GM23338 (cell line): ENCODE results near the gene CCL23. TPM values are rescaled to one million over a fixed set of nuclear protein-coding genes. Genes with fewer than 3 reads are reported as not detected.

ENCODE experiments used
- ATAC-seq: fragments of 200-7000 bp; cut with Tn5 transposase; 3 replicates; pipeline ENCODE4 v1.9.1; 2020
- DNase-seq: peaks from one replicate; pipeline ENCODE4 v3.0.0-alpha.2; 2015; ENCODE audit warnings: low spot score
- H2AFZ ChIP-seq: fragments of 200-600 bp; sonication (generic); 2 replicates; pipeline ENCODE4 v1.8.0; 2016; ENCODE audit warnings: antibody characterized with exemption, mild to moderate bottlenecking, moderate library complexity
- H3F3A ChIP-seq: fragments of 200-600 bp; sonication (generic); replicated peaks from 2 replicates; pipeline ENCODE4 v1.8.0; 2017; ENCODE audit warnings: antibody characterized with exemption, mixed run types, low read depth
- H3K27ac ChIP-seq: fragments of 200-600 bp; sonication (generic); 2 replicates; pipeline ENCODE4 v1.6.1; 2016; ENCODE audit warnings: low read depth
- H3K27me3 ChIP-seq: fragments of 200-600 bp; sonication (generic); 2 replicates; pipeline ENCODE4 v1.8.0; 2016; ENCODE audit warnings: mild to moderate bottlenecking, mixed run types, moderate library complexity; ENCODE audit not compliant: insufficient read depth
- H3K36me3 ChIP-seq: fragments of 200-600 bp; sonication (generic); 2 replicates; pipeline ENCODE4 v1.8.0; 2016; ENCODE audit warnings: mild to moderate bottlenecking; ENCODE audit not compliant: insufficient read depth
- H3K4me1 ChIP-seq: fragments of 200-600 bp; sonication (generic); 2 replicates; pipeline ENCODE4 v1.8.0; 2016; ENCODE audit warnings: mild to moderate bottlenecking, moderate library complexity; ENCODE audit not compliant: insufficient read depth
- H3K4me2 ChIP-seq: fragments of 200-600 bp; sonication (generic); 2 replicates; pipeline ENCODE4 v1.7.1; 2017; ENCODE audit warnings: mixed run types
- H3K4me3 ChIP-seq: fragments of 200-600 bp; sonication (generic); 2 replicates; pipeline ENCODE4 v1.6.1; 2016; ENCODE audit warnings: mixed run types
- H3K79me2 ChIP-seq: fragments of 200-600 bp; sonication (generic); replicated peaks from 2 replicates; pipeline ENCODE4 v1.8.0; 2017; ENCODE audit warnings: mild to moderate bottlenecking; ENCODE audit not compliant: insufficient read depth
- H3K9me2 ChIP-seq: fragments of 200-600 bp; sonication (generic); 2 replicates; pipeline ENCODE4 v1.8.0; 2017; ENCODE audit not compliant: insufficient read depth
- H4K20me1 ChIP-seq: fragments of 200-600 bp; sonication (generic); replicated peaks from 2 replicates; pipeline ENCODE4 v1.8.0; 2017; ENCODE audit warnings: mild to moderate bottlenecking; ENCODE audit not compliant: insufficient read depth
- H3K27ac Mint-ChIP-seq: 2 replicates; pipeline ENCODE4 v1.8.0; 2020; ENCODE audit warnings: inconsistent platforms, mild to moderate bottlenecking, moderate library complexity, mixed read lengths
- H3K27me3 Mint-ChIP-seq: 3 replicates; pipeline ENCODE4 v1.8.0; 2022; ENCODE audit warnings: low read depth, mild to moderate bottlenecking, moderate library complexity, mixed read lengths, inconsistent platforms; ENCODE audit not compliant: insufficient read depth, poor library complexity
- H3K36me3 Mint-ChIP-seq: 3 replicates; pipeline ENCODE4 v1.8.0; 2021; ENCODE audit warnings: low read depth, mild to moderate bottlenecking, inconsistent platforms, moderate library complexity, mixed read lengths
- H3K4me1 Mint-ChIP-seq: 3 replicates; pipeline ENCODE4 v1.8.0; 2020; ENCODE audit warnings: mild to moderate bottlenecking, inconsistent platforms, mixed read lengths
- H3K4me3 Mint-ChIP-seq: 3 replicates; pipeline ENCODE4 v1.8.0; 2021; ENCODE audit warnings: moderate library complexity, mild to moderate bottlenecking, inconsistent platforms, mixed read lengths
- H3K9me3 Mint-ChIP-seq: 3 replicates; pipeline ENCODE4 v1.8.0; 2020; ENCODE audit warnings: moderate library complexity, mild to moderate bottlenecking, inconsistent platforms, mixed read lengths
- CREB1 ChIP-seq: fragments of 250-450 bp; sonication (Bioruptor Pico); IDR thresholded peaks from 2 replicates; pipeline ENCODE4 v1.5.0; 2020; ENCODE audit warnings: low read depth, mild to moderate bottlenecking, moderate library complexity
- CTCF ChIP-seq, 2 experiments: fragments of 200-600 bp in 1 of 2; sonication (generic) in 1 of 2; conservative IDR thresholded peaks; 2 replicates each; pipeline versions ENCODE4 v1.5.1 to v1.6.1; 2016 to 2017; ENCODE audit warnings: antibody characterized with exemption in 2 of 2, low read depth in 2 of 2, mild to moderate bottlenecking in 2 of 2, moderate library complexity in 1 of 2
- ETS1 ChIP-seq: IDR thresholded peaks from 2 replicates; pipeline ENCODE4 v1.6.1; 2016; ENCODE audit warnings: antibody characterized with exemption
- EZH2 ChIP-seq: fragments of 200-600 bp; sonication (generic); IDR thresholded peaks from one replicate; pipeline ENCODE4 v1.8.0; 2017; ENCODE audit warnings: antibody characterized with exemption, mild to moderate bottlenecking, low read depth; ENCODE audit not compliant: unreplicated experiment
- EZH2phosphoT487 ChIP-seq: fragments of 200-600 bp; sonication (generic); IDR thresholded peaks from one replicate; pipeline ENCODE4 v1.8.1; 2018; ENCODE audit warnings: antibody characterized with exemption; ENCODE audit not compliant: unreplicated experiment
- JUNB ChIP-seq: IDR thresholded peaks from one replicate; pipeline ENCODE4 v1.6.1; 2016; ENCODE audit warnings: antibody characterized with exemption; ENCODE audit not compliant: unreplicated experiment
- NANOG ChIP-seq: IDR thresholded peaks from 2 replicates; pipeline ENCODE4 v1.6.1; 2016; ENCODE audit warnings: antibody characterized with exemption, borderline replicate concordance
- POLR2AphosphoS5 ChIP-seq: IDR thresholded peaks from 2 replicates; pipeline ENCODE4 v1.6.1; 2016; ENCODE audit warnings: antibody characterized with exemption, low read depth
- REST ChIP-seq: IDR thresholded peaks from one replicate; pipeline ENCODE4 v1.6.1; 2018; ENCODE audit warnings: antibody characterized with exemption; ENCODE audit not compliant: unreplicated experiment
- STAT1 ChIP-seq: IDR thresholded peaks from one replicate; pipeline ENCODE4 v1.6.1; 2016; ENCODE audit warnings: antibody characterized with exemption; ENCODE audit not compliant: unreplicated experiment
- ZNF114 ChIP-seq: fragments of 250-450 bp; sonication (Bioruptor Pico); IDR thresholded peaks from 2 replicates; pipeline ENCODE4 v1.5.0; 2020; ENCODE audit warnings: mild to moderate bottlenecking, moderate library complexity
- ZNF331 ChIP-seq: fragments of 250-450 bp; sonication (Bioruptor Pico); IDR thresholded peaks from 2 replicates; pipeline ENCODE4 v1.5.0; 2020; ENCODE audit warnings: low read depth, mild to moderate bottlenecking, moderate library complexity
- ZNF462 ChIP-seq: fragments of 250-450 bp; sonication (Bioruptor Pico); IDR thresholded peaks from 2 replicates; pipeline ENCODE4 v1.5.0; 2020; ENCODE audit warnings: mild to moderate bottlenecking, moderate library complexity
- polyA plus RNA-seq: library from polyadenylated mRNA; unstranded; fragments of >200 nt; fragmentation: Nextera tagmentation; extraction: Ambion mirVana; gene quantifications from 2 replicates; pipeline ENCODE4 v1.2.1, GENCODE V29; 2016
- total RNA-seq: library from RNA; depleted of rRNA; stranded (reverse); fragments of >200 nt; shearing (Covaris generic); gene quantifications from 2 replicates; pipeline ENCODE4 v1.2.3, GENCODE V29; 2014

CCL23 gene
- total and polyA plus RNA-seq, 2 experiments from 2014 or later, result not detected

- TF ChIP-seq ZNF462 (CRISPR knock-in tag) (no peak), CREB1 (CRISPR knock-in tag) (no peak), REST (no peak), EZH2 (no peak), EZH2phosphoT487 (no peak), JUNB (no peak)
Measured at GRCh38 chr17:35972535-35972934, 45.2 kb downstream of the CCL23 start (continued).

- no peak for ATAC-seq
- no peaks in the 10 kb centered on the region for H3F3A ChIP-seq
- H3K27ac ChIP-seq, result no peak overlapping the region
- 0 out of 2 replicates have a peak, but pooled peaks cover 4% of the 10 kb centered on the region for H3K4me1 ChIP-seq
- no peak overlapping the region for H3K4me3 Mint-ChIP-seq
- no peaks in the 10 kb centered on the region for H4K20me1 ChIP-seq
- H3K36me3 Mint-ChIP-seq, result no peaks in the 10 kb centered on the region
- H3K4me1 Mint-ChIP-seq, result peaks cover 3% of the 10 kb centered on the region; the same call in 1 of the 3 replicates
- peaks cover 2% of the 10 kb centered on the region for H3K27me3 Mint-ChIP-seq
- H3K27ac Mint-ChIP-seq, result no peak overlapping the region
- H3K79me2 ChIP-seq, result no peaks in the 10 kb centered on the region
- no peaks in the 10 kb centered on the region for H3K36me3 ChIP-seq
- H3K4me3 ChIP-seq, result no peak overlapping the region
- no peak overlapping the region for H3K4me2 ChIP-seq
- no peaks in the 10 kb centered on the region for H3K9me3 Mint-ChIP-seq
- no peaks in the 10 kb centered on the region for H3K27me3 ChIP-seq
- no peak for DNase-seq
- no peak overlapping the region for H2AFZ ChIP-seq
- H3K9me2 ChIP-seq, result no peaks in the 10 kb centered on the region
- TF ChIP-seq EZH2, result no peak
- TF ChIP-seq STAT1, result no peak
- no peak for TF ChIP-seq JUNB
- no peak for TF ChIP-seq POLR2AphosphoS5
- no peak for TF ChIP-seq CREB1 (CRISPR knock-in tag)
- TF ChIP-seq ETS1, result no peak
- no peak for TF ChIP-seq CTCF (conservative IDR thresholded peaks at IDR 0.05; ENCODE audit: low read depth in 2 of 2)
- TF ChIP-seq ZNF331 (CRISPR knock-in tag), result no peak
- TF ChIP-seq ZNF114 (CRISPR knock-in tag), result no peak
- TF ChIP-seq EZH2phosphoT487, result no peak
- TF ChIP-seq NANOG, result no peak
Measured at GRCh38 chr17:35972066-35972465, 45.7 kb downstream of the CCL23 start.
